Activated B cell treated with CpG ODN at 0.5 μM for 24 hours (primary cell): ENCODE data around the gene CHIT1. TPM values are rescaled to one million over a fixed set of nuclear protein-coding genes. Genes with fewer than 3 reads are reported as not detected.

Source experiments
- ATAC-seq: fragments of 200-7000 bp; cut with Tn5 transposase; one replicate; pipeline ENCODE4 v1.10.0; 2021; ENCODE audit warnings: low read depth, mild to moderate bottlenecking, moderate library complexity
- CTCF ChIA-PET: fragments of 350-600 bp; sonication (Branson Sonifier 250); formaldehyde crosslinking; loops from one replicate; lab custom pipeline; 2021; ENCODE audit warnings: antibody characterized with exemption; lab: Charles Lee
- POLR2A ChIA-PET: fragments of 350-600 bp; sonication (Branson Sonifier 250); formaldehyde crosslinking; loops from one replicate; lab custom pipeline; 2021; ENCODE audit warnings: antibody characterized with exemption; lab: Charles Lee
- DNase-seq: peaks from one replicate; pipeline ENCODE4 v3.0.0; 2022
- H3K27ac Mint-ChIP-seq: one replicate; pipeline ENCODE4 v1.8.0; 2020; ENCODE audit warnings: mixed read lengths
- H3K27me3 Mint-ChIP-seq: one replicate; pipeline ENCODE4 v1.8.0; 2021; ENCODE audit warnings: mixed read lengths
- H3K36me3 Mint-ChIP-seq: one replicate; pipeline ENCODE4 v1.8.0; 2021; ENCODE audit warnings: low read depth, mixed read lengths
- H3K4me1 Mint-ChIP-seq: one replicate; pipeline ENCODE4 v1.8.0; 2021; ENCODE audit warnings: mixed read lengths
- H3K4me3 Mint-ChIP-seq: one replicate; pipeline ENCODE4 v1.8.0; 2020; ENCODE audit warnings: mild to moderate bottlenecking, mixed read lengths
- H3K9me3 Mint-ChIP-seq: one replicate; pipeline ENCODE4 v1.8.0; 2020; ENCODE audit warnings: mixed read lengths
- intact Hi-C: fragments of 100-400 bp; cut with micrococcal nuclease; formaldehyde crosslinking; loops from one replicate; pipeline ENCODE4 v1.15.1; 2024
- total RNA-seq: library from RNA; stranded (reverse); gene quantifications from 2 replicates; pipeline ENCODE4 v1.2.3, GENCODE V29; 2022
- TF ChIP-seq, protein P1 (sequence below): fragments of 200-600 bp; IDR thresholded peaks from one replicate; pipeline ENCODE4 v1.8.0; 2022; ENCODE audit warnings: antibody characterized with exemption, mild to moderate bottlenecking

CHIT1 gene
- 6.5 and 6.6 TPM in 2 replicates for total RNA-seq

DNA sequence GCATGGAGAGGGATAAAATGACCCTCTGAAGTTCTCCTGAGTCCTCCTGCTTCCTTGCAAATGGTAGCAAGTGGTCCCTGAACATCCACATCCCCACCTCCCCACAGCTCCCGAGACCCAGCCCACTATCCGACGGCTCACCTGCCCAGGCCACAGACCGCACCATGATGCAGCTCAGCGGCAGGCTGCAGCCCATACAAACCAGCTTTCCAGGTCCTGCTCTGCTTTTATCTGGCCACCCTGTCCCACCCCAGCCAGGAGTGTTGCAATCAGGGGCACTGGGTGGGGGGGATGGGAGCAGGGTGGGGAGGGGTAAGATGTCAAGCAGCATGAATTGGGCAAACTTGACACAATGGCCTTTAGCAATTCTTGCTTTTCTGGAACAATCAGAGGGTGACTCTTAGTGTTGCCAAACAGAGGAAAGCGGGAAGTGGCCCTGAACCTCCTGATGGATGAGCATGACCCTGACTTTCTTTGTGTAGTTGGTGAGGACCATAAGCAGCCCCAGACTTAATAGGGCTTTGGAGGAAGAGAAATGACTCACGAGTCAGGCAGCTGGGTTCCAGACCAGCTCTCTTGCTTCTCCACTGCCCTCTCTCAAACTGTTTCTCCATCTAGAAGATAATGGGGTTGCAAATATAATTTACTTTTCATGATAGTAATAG lies at the start of gene CHIT1:
Gene CHIT1, minus strand, starts transcription at position 203 of the 665 bp plus-strand sequence. Its CDS starts 37 bp downstream, at position 166.
- Mint-ChIP-seq H3K4me3 (no peak within 1 kb of the TSS), H3K36me3 (no peaks in the 10 kb centered on the region), H3K27ac (no peak within 1 kb of the TSS), H3K4me1 (no peaks in the 10 kb centered on the region), H3K27me3 (peaks cover 26% of the 10 kb centered on the region), H3K9me3 (peaks cover 9% of the 10 kb centered on the region)
- intact Hi-C loops: no loop called here
- ChIA-PET POLR2A (no interaction called here), CTCF (no interaction called here)
- no peak for DNase-seq
- TF ChIP-seq, protein P1, sequence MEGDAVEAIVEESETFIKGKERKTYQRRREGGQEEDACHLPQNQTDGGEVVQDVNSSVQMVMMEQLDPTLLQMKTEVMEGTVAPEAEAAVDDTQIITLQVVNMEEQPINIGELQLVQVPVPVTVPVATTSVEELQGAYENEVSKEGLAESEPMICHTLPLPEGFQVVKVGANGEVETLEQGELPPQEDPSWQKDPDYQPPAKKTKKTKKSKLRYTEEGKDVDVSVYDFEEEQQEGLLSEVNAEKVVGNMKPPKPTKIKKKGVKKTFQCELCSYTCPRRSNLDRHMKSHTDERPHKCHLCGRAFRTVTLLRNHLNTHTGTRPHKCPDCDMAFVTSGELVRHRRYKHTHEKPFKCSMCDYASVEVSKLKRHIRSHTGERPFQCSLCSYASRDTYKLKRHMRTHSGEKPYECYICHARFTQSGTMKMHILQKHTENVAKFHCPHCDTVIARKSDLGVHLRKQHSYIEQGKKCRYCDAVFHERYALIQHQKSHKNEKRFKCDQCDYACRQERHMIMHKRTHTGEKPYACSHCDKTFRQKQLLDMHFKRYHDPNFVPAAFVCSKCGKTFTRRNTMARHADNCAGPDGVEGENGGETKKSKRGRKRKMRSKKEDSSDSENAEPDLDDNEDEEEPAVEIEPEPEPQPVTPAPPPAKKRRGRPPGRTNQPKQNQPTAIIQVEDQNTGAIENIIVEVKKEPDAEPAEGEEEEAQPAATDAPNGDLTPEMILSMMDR: no peak
- no peak for ATAC-seq

DNA sequence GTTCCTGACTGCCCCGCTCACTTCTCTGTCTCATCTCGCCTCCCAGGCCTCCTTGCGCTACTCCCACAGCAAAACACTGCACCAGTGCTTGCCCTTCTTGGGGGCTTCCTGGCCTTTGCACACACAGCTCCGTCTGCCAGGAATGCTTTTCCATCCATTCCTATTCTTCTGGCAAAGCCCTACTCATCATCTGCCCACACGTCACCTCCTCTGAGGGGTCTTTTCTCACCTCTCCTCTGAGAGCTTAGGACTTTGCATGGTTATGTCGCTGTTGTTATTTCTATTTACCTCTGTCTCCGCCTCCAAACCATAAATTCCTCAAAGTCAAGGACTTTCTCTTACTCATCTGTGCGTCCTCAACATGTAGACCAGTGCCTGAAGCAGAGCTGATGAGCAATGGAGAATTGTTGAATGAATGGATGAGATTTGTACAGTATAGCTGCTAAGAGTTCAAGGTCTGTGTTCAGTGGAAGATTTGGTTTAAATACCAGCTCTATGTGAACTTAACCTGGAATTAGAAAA lies 49.5 kb upstream of the CHIT1 start:
- CTCF ChIA-PET: interaction anchor here (0.7 to 3.1 kb wide), 8 partner anchors 10 to 209 kb away, joined by 3 to 9 read pairs (median 5); no protein-coding TSS in a partner anchor
- peak overlapping the region; percentile 90 for H3K27ac Mint-ChIP-seq
- H3K4me1 Mint-ChIP-seq: peaks cover 81% of the 10 kb centered on the region
- intact Hi-C loops: no loop called here
- TF ChIP-seq, protein P1: no peak
- no peaks in the 10 kb centered on the region for H3K36me3 Mint-ChIP-seq
- peak overlapping the region; percentile 32 for H3K4me3 Mint-ChIP-seq
- H3K27me3 Mint-ChIP-seq: no peaks in the 10 kb centered on the region
- POLR2A ChIA-PET: interaction anchor here (30.4 to 31.2 kb wide), 2 partner anchors 33 to 45 kb away, joined by 1136 to 1942 read pairs; partner anchors contain the start of gene BTG2
- no peak for DNase-seq
- no peak for ATAC-seq
- no peaks in the 10 kb centered on the region for H3K9me3 Mint-ChIP-seq

DNA sequence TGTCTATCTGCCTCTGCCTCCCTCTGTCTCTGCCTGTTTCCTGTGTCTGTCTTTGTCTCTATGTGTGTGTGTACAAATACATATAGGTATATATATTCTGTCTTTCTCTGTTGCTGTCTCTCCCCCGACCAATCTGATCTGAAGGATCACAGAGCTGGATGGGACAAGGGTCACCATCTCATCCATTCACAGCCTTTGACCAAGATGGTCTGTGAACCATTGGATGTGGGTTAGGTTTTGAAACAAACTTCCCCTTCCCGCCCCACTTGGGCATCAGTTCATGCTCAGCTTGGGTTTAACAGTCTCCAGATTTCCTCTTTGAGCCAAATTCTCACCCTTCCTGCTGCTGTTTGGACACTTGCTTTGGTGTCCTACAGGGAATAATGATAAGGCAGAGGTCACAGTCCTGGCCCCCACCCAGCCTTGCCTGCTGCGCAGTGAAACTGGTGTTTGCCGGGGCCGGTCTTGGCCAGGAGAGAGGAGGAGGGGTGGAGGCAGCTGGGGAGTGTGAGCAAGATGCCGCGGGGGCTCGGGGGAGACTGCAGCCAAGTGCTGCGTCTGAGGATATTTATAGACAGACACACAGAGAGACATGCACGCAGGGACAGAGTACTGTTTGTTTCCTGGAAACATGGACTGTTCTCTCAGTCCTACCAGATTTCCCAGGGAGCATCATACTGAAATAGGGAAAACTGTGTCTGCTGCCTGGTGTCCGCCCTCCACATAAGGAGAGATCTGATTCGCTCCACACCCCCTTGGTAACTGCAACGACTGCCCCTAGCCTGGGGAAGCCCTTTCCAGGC lies 48.8 kb upstream of the CHIT1 start:
- H3K27me3 Mint-ChIP-seq: no peaks in the 10 kb centered on the region
- intact Hi-C loops: no loop called here
- peak overlapping the region; percentile 51 for H3K4me3 Mint-ChIP-seq
- ChIA-PET CTCF (interaction anchor here (1.2 to 4.9 kb wide), 8 partner anchors 10 to 210 kb away, joined by 3 to 53 read pairs (median 6); no protein-coding TSS in a partner anchor), POLR2A (interaction anchor here (30.4 to 31.2 kb wide), 2 partner anchors 34 to 46 kb away, joined by 1136 to 1942 read pairs; partner anchors contain the start of gene BTG2)
- DNase-seq (no peak), ATAC-seq (peak; percentile 13)
- peak overlapping the region; percentile 90 for H3K27ac Mint-ChIP-seq
- H3K36me3 Mint-ChIP-seq: no peaks in the 10 kb centered on the region
- TF ChIP-seq, protein P1: no peak
- H3K9me3 Mint-ChIP-seq: no peaks in the 10 kb centered on the region
- peaks cover 82% of the 10 kb centered on the region for H3K4me1 Mint-ChIP-seq

DNA sequence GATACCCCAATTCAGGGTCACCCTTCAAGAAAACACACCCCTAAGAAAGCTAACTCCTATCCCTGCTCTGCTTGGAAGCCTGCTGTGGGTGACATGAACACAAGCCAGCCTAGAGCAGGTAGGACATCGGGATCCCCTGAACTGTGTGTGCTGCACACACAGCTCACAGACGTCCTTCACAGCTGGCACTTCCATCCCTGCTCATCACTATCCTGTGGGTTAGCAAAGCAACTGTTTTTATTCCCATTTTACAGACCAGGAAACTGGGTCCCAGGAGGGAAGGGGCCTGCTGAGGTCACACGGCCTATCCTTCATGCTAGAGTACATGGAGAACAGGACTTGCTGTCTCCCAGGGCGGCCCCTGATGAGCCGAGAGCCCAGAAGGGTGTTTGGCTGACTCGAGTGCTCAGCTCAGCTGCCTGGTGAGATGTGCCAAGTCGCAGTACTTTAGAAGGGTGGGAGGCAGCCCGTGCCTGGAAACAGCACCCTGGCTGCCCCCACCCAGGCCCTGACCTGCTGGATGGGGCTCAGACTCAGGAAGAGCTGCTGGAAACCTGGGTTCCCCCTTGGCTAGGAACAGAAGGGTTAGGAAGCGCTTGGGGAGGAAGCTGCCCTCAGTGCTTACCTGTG lies 47.6 kb upstream of the CHIT1 start:
- H3K4me1 Mint-ChIP-seq: peaks cover 79% of the 10 kb centered on the region
- H3K4me3 Mint-ChIP-seq: no peak overlapping the region
- H3K27me3 Mint-ChIP-seq: no peaks in the 10 kb centered on the region
- POLR2A ChIA-PET: interaction anchor here (1.0 to 31.2 kb wide), 4 partner anchors 35 to 61 kb away, joined by 3 to 1942 read pairs (median 570); partner anchors contain the start of gene BTG2
- CTCF ChIA-PET: interaction anchor here (1.9 to 4.9 kb wide), 5 partner anchors 10 to 211 kb away, joined by 5 to 53 read pairs (median 9); no protein-coding TSS in a partner anchor
- no peak for DNase-seq
- no peaks in the 10 kb centered on the region for H3K36me3 Mint-ChIP-seq
- no peak for ATAC-seq
- H3K9me3 Mint-ChIP-seq: no peaks in the 10 kb centered on the region
- H3K27ac Mint-ChIP-seq: peak overlapping the region; percentile 90
- TF ChIP-seq, protein P1: no peak
- intact Hi-C loops: no loop called here
